Breast epithelium (tissue), 4 donors: ENCODE results near the gene NSFL1C. TPM values are rescaled to one million over a fixed set of nuclear protein-coding genes. Genes with fewer than 3 reads are reported as not detected.
"Not testable (repeated sequence)": the region's sequence is repeated elsewhere in the genome, so short reads cannot be mapped to it uniquely, and the experiment has no call there.

Experiments
- DNase-seq, 2 donors: peaks; one replicate each; pipeline ENCODE4 v3.0.0-alpha.2; 2019; ENCODE audit warnings: low spot score in 2 of 2
- H3K27ac ChIP-seq, 2 donors: fragments of 200-600 bp; sonication (generic) in 1 of 2; one replicate each; pipeline ENCODE4 v1.5.1; 2016 to 2019; ENCODE audit warnings: mild to moderate bottlenecking in 1 of 2
- H3K27me3 ChIP-seq, 2 donors: fragments of 200-600 bp; sonication (generic) in 1 of 2; one replicate each; pipeline versions ENCODE4 v1.5.1 to v1.6.0; 2017 to 2019; ENCODE audit warnings: control low read depth in 1 of 2, mild to moderate bottlenecking in 1 of 2
- H3K36me3 ChIP-seq: fragments of 200-600 bp; one replicate; pipeline ENCODE4 v1.5.1; 2019
- H3K4me1 ChIP-seq, 2 donors: fragments of 200-600 bp; sonication (generic); one replicate each; pipeline ENCODE4 v1.5.1; 2016 to 2019; ENCODE audit warnings: control low read depth in 1 of 2
- H3K4me3 ChIP-seq, 3 donors: fragments of 200-600 bp; sonication (generic); 1 replicate in 2 of 3; 2 replicates in 1 of 3; pipeline ENCODE4 v1.5.1; 2016 to 2019; ENCODE audit warnings: mild to moderate bottlenecking in 3 of 3, moderate library complexity in 2 of 3
- H3K9me3 ChIP-seq, 2 donors: fragments of 200-600 bp; sonication (generic) in 1 of 2; one replicate each; pipeline ENCODE4 v1.5.1; 2016 to 2019; ENCODE audit warnings: control low read depth in 1 of 2
- POLR2A ChIP-seq: fragments of 450-650 bp; IDR thresholded peaks from one replicate; pipeline ENCODE4 v1.6.1; 2016; ENCODE audit warnings: antibody characterized with exemption, mild to moderate bottlenecking, moderate library complexity
- POLR2AphosphoS5 ChIP-seq, 3 donors: sonication (generic); formaldehyde crosslinking; IDR thresholded peaks; one replicate each; pipeline ENCODE4 v1.6.1; 2017; ENCODE audit warnings: antibody characterized with exemption in 3 of 3
- intact Hi-C: fragments of 100-400 bp; cut with DNase I; formaldehyde crosslinking; loops from one replicate; pipeline ENCODE4 v1.15.1; 2023; ENCODE audit warnings: low total_unique reads
- total RNA-seq, 3 donors: library from RNA; depleted of rRNA; stranded (reverse); fragments of >200 nt; gene quantifications; one replicate each; pipeline ENCODE4 v1.1.0, GENCODE V29; 2016
- TF ChIP-seq, protein P1 (sequence below), 3 donors: fragments of 450-650 bp; IDR thresholded peaks; one replicate each; pipeline ENCODE4 v1.5.1; 2016 to 2017; ENCODE audit warnings: antibody characterized with exemption in 3 of 3, mild to moderate bottlenecking in 3 of 3, moderate library complexity in 3 of 3

The NSFL1C gene
- total RNA-seq, 3 donors from 2014 or later: 36.7 to 67.5 (median 49.5) TPM

DNA sequence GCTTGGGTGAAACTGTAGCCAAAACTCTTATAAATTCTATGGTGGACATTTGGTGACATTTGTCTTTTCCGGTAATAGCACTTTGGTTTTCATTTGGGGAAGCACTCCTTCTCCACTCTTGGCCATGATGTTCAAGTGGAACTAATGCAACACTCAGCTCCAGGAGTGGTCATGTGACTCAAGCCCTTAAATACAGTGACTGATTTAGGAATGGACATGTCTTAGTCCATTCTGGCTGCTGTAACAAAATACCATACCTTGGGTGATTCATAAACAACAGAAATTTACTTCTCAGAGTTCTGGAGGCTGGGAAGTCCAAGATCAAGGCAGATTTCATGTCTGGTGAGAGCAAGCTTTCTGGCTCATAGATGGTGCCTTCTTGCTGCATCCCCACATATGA, 63.0 kb downstream of the NSFL1C start:
- H3K4me3 ChIP-seq: no peak overlapping the region
- intact Hi-C loops: no loop called here
- H3K27ac ChIP-seq: no peak overlapping the region
- H3K27me3 ChIP-seq: no peaks in the 10 kb centered on the region
- H3K4me1 ChIP-seq: no peaks in the 10 kb centered on the region
- TF ChIP-seq, protein P1, sequence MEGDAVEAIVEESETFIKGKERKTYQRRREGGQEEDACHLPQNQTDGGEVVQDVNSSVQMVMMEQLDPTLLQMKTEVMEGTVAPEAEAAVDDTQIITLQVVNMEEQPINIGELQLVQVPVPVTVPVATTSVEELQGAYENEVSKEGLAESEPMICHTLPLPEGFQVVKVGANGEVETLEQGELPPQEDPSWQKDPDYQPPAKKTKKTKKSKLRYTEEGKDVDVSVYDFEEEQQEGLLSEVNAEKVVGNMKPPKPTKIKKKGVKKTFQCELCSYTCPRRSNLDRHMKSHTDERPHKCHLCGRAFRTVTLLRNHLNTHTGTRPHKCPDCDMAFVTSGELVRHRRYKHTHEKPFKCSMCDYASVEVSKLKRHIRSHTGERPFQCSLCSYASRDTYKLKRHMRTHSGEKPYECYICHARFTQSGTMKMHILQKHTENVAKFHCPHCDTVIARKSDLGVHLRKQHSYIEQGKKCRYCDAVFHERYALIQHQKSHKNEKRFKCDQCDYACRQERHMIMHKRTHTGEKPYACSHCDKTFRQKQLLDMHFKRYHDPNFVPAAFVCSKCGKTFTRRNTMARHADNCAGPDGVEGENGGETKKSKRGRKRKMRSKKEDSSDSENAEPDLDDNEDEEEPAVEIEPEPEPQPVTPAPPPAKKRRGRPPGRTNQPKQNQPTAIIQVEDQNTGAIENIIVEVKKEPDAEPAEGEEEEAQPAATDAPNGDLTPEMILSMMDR (IDR thresholded peaks at IDR 0.05): no peak
- no peak for TF ChIP-seq POLR2AphosphoS5 (IDR thresholded peaks at IDR 0.05)
- no peak for TF ChIP-seq POLR2A
- no peak for DNase-seq
- no peaks in the 10 kb centered on the region for H3K36me3 ChIP-seq
- H3K9me3 ChIP-seq: no peaks in the 10 kb centered on the region

DNA sequence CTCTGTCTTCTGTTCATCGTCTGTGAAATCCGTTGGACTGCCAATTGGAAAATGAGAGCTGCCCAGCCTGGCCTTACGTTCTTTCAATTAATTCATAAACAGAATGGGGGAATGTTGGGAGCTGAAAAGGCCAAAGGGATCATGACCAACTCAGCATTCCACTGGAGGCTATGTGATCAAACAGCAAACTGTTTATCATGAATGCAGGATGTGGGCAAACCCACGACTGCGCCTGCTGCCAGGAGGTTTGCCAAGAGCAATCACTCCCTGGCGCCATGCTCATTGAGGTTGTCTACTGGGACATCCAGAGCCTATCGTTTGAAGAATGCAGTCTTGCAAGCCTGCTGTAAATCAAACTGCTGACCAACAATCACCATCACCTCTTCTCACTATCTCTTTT, 64.5 kb downstream of the NSFL1C start:
- Histone ChIP-seq H3K36me3 (no peaks in the 10 kb centered on the region), H3K9me3 (no peaks in the 10 kb centered on the region), H3K27ac (no peak overlapping the region), H3K4me3 (no peak overlapping the region), H3K4me1 (no peaks in the 10 kb centered on the region), H3K27me3 (no peaks in the 10 kb centered on the region)
- TF ChIP-seq, protein P1 (IDR thresholded peaks at IDR 0.05): no peak
- TF ChIP-seq POLR2A (no peak), POLR2AphosphoS5 (IDR thresholded peaks at IDR 0.05) (no peak)
- intact Hi-C loops: no loop called here
- DNase-seq: no peak

DNA sequence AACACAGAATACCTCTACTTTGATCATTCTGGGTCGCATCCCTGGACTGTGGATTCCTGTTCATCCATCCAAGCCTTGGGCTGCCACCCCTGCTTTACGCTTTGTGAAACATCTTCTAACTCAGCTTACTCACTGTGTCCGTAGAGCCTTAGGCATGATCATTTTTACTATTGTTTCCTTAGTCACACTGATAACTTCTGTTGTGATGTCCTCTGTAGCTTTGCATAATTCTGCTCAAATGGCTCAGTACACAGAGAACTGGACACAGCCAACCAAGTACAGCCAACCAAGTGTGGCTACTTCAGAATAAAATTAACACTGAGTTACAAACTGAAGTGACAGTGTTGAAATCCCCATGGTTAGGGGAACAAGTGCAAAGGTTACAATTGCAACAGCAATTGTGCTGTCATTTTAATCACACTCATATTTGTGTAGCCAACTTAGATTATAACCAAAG, 65.2 kb downstream of the NSFL1C start:
- Histone ChIP-seq H3K9me3 (no peaks in the 10 kb centered on the region), H3K36me3 (no peaks in the 10 kb centered on the region), H3K4me3 (no peak overlapping the region), H3K4me1 (no peaks in the 10 kb centered on the region), H3K27me3 (no peaks in the 10 kb centered on the region), H3K27ac (no peak overlapping the region)
- TF ChIP-seq POLR2A (no peak), POLR2AphosphoS5 (IDR thresholded peaks at IDR 0.05) (no peak)
- TF ChIP-seq, protein P1 (IDR thresholded peaks at IDR 0.05): no peak
- no peak for DNase-seq
- intact Hi-C loops: no loop called here

DNA sequence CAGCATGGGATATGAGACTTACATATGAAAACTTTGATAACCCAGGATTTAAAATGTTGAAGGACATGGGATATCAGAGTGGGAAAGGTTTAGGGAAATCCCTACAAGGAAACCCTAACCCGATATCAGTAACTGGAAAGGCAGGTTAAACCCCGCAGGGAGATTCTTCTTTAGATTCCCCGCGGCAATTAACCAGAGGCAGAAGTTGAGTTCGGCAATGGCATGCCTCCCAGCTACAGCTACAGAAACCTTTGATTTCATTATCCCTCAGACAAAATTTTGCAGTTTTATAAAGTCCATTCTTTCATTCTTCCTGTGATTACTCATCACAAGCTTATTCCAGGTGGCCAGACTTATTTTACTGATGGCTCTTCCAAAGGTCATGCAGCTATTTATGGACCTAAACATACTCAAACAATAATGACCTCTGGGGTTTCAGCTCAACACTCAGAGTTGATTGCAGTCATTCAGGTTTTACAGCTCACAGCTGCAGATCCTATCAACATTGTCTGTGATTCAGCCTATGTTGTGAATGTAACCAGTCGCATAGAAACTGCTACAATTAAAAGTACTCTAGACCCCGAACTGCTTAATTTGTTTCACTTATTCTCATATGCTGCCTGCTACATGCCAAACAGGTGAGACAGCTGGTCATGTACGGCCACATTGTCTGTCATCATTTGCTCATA, 66.8 kb downstream of the NSFL1C start:
- intact Hi-C loops, H3K9me3 ChIP-seq, H3K4me3 ChIP-seq, H3K4me1 ChIP-seq, H3K27me3 ChIP-seq, H3K36me3 ChIP-seq, DNase-seq: not testable (repeated sequence)
- peak overlapping the region; percentile 20 to 50 for H3K27ac ChIP-seq

DNA sequence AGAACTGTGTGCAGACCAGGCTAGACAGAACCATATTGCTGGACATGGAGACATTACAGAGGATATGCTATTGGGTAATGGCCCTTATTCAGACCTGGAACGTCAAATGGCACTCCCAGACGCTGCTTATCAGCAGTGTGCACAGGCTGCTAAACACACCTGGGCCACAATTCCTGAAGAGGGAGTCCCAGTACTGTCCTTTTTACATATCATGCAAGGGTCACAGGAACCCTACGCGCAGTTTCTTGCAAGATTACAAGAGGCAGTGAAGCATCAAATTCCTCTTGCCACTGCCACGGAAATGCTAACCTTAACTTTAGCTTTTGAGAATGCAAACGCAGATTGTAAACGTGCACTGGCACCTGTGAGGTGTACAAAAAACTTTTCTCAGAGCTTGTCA, 68.5 kb downstream of the NSFL1C start:
- DNase-seq, H3K9me3 ChIP-seq, H3K36me3 ChIP-seq, intact Hi-C loops, H3K4me1 ChIP-seq, H3K27me3 ChIP-seq, H3K27ac ChIP-seq, H3K4me3 ChIP-seq: not testable (repeated sequence)

DNA sequence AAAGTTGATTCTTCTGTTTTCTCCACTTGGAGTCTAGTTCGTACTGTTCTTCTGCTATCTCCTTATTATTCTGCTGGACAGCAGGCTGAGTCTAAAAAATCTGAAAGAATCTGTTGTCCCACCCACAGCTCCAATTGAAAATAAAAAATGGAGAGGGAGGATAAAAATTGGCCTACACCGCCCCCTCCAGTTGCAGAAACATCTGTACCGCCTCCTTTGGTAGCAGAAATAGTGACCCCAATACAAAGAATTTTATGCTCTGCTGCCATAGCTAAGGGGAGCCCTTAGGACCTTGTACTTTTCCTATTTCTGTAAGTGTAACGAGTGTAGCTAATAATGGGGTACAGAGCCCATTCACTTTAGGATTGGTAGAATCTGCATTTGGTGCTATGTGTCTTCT, 68.9 kb downstream of the NSFL1C start:
- no peak overlapping the region for H3K27ac ChIP-seq
- TF ChIP-seq POLR2A (no peak), POLR2AphosphoS5 (IDR thresholded peaks at IDR 0.05) (no peak)
- TF ChIP-seq, protein P1 (IDR thresholded peaks at IDR 0.05): no peak
- no peaks in the 10 kb centered on the region for H3K4me1 ChIP-seq
- no peaks in the 10 kb centered on the region for H3K36me3 ChIP-seq
- intact Hi-C loops: loop anchor here (1.0 kb wide), 1 partner anchor 19 kb away; no protein-coding TSS in a partner anchor
- H3K27me3 ChIP-seq: no peaks in the 10 kb centered on the region
- DNase-seq: no peak
- H3K9me3 ChIP-seq: no peaks in the 10 kb centered on the region
- no peak overlapping the region for H3K4me3 ChIP-seq
